ENCODE results near the gene BTAF1.

- TF ChIP-seq EZH2 (IDR thresholded peaks at IDR 0.05; ENCODE audit: borderline replicate concordance, low read depth, low read length, poor library complexity, severe bottlenecking) (no peak), CTCF (conservative IDR thresholded peaks at IDR 0.05; ENCODE audit: low read depth, low read length) (no peak)
These were observed 79.7 kb downstream of the BTAF1 start for GRCh38 chr10:92003258-92003657.
